Panc1 (cell line): Measurements from ENCODE around the gene SPATA16.

Source experiments
- POLR2AphosphoS5 ChIP-seq: IDR thresholded peaks from 2 replicates; pipeline ENCODE4 v1.6.1; 2012; ENCODE audit warnings: mild to moderate bottlenecking, low read depth, low read length, moderate library complexity
- SIN3A ChIP-seq: IDR thresholded peaks from 2 replicates; pipeline ENCODE4 v1.6.1; 2012; ENCODE audit warnings: low read depth, mild to moderate bottlenecking, low read length, moderate library complexity, borderline replicate concordance; ENCODE audit not compliant: insufficient read depth
- TF ChIP-seq, protein P1 (sequence below): fragments of 450-650 bp; IDR thresholded peaks from 2 replicates; pipeline ENCODE4 v1.5.1; 2017; ENCODE audit warnings: mild to moderate bottlenecking
- TF ChIP-seq, protein P2 (sequence below), 2 experiments: IDR thresholded peaks; 2 replicates each; pipeline ENCODE4 v1.6.1; 2011 to 2012; ENCODE audit warnings: low read depth in 2 of 2, control low read depth in 1 of 2, low read length in 1 of 2, mild to moderate bottlenecking in 1 of 2, moderate library complexity in 1 of 2; ENCODE audit not compliant: insufficient read depth in 1 of 2

GRCh38 chr3:172844428-172844827 is 296.6 kb downstream of the SPATA16 start:
- TF ChIP-seq POLR2AphosphoS5 (no peak), SIN3A (no peak)
- TF ChIP-seq, protein P1, sequence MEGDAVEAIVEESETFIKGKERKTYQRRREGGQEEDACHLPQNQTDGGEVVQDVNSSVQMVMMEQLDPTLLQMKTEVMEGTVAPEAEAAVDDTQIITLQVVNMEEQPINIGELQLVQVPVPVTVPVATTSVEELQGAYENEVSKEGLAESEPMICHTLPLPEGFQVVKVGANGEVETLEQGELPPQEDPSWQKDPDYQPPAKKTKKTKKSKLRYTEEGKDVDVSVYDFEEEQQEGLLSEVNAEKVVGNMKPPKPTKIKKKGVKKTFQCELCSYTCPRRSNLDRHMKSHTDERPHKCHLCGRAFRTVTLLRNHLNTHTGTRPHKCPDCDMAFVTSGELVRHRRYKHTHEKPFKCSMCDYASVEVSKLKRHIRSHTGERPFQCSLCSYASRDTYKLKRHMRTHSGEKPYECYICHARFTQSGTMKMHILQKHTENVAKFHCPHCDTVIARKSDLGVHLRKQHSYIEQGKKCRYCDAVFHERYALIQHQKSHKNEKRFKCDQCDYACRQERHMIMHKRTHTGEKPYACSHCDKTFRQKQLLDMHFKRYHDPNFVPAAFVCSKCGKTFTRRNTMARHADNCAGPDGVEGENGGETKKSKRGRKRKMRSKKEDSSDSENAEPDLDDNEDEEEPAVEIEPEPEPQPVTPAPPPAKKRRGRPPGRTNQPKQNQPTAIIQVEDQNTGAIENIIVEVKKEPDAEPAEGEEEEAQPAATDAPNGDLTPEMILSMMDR = no peak
- TF ChIP-seq, protein P2, sequence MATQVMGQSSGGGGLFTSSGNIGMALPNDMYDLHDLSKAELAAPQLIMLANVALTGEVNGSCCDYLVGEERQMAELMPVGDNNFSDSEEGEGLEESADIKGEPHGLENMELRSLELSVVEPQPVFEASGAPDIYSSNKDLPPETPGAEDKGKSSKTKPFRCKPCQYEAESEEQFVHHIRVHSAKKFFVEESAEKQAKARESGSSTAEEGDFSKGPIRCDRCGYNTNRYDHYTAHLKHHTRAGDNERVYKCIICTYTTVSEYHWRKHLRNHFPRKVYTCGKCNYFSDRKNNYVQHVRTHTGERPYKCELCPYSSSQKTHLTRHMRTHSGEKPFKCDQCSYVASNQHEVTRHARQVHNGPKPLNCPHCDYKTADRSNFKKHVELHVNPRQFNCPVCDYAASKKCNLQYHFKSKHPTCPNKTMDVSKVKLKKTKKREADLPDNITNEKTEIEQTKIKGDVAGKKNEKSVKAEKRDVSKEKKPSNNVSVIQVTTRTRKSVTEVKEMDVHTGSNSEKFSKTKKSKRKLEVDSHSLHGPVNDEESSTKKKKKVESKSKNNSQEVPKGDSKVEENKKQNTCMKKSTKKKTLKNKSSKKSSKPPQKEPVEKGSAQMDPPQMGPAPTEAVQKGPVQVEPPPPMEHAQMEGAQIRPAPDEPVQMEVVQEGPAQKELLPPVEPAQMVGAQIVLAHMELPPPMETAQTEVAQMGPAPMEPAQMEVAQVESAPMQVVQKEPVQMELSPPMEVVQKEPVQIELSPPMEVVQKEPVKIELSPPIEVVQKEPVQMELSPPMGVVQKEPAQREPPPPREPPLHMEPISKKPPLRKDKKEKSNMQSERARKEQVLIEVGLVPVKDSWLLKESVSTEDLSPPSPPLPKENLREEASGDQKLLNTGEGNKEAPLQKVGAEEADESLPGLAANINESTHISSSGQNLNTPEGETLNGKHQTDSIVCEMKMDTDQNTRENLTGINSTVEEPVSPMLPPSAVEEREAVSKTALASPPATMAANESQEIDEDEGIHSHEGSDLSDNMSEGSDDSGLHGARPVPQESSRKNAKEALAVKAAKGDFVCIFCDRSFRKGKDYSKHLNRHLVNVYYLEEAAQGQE (IDR thresholded peaks at IDR 0.05; ENCODE audit: insufficient read depth in 1 of 2, low read depth in 2 of 2, low read length in 1 of 2) = no peak
